ENCODE measurements around the gene EFCAB13.

EFCAB13 gene

GRCh38 chr17:47310186-47310733, 13.5 kb upstream of the EFCAB13 start:
- no peak overlapping the region for H3K27ac ChIP-seq (ENCODE audit: extremely low read depth, low read depth, low read length)
- POLR2A ChIA-PET = no interaction called here
- H3K9me3 ChIP-seq (ENCODE audit: control insufficient read depth, insufficient read depth, low read depth, low read length) = no peaks in the 10 kb centered on the region
- no peaks in the 10 kb centered on the region for H3K4me1 ChIP-seq (ENCODE audit: control insufficient read depth, insufficient read depth, low read length)
- H3K4me3 ChIP-seq (ENCODE audit: low read depth, low read length) = no peak overlapping the region
- H3K36me3 ChIP-seq (ENCODE audit: control insufficient read depth in 2 of 2, insufficient read depth in 1 of 2, low read length in 2 of 2) = no peaks in the 10 kb centered on the region
- peak; percentile 59 for TF ChIP-seq ZIC2 (tag by site-specific recombination; IDR thresholded peaks at IDR 0.05)
- no peak for TF ChIP-seq ZNF416 (tag by site-specific recombination; IDR thresholded peaks at IDR 0.05)
- no peak for TF ChIP-seq ZBTB44 (tag by site-specific recombination; IDR thresholded peaks at IDR 0.05)
- TF ChIP-seq EGR2 (tag by site-specific recombination; IDR thresholded peaks at IDR 0.05; ENCODE audit: low read depth) = peak; percentile 93
- TF ChIP-seq ZBTB49 (tag by site-specific recombination; IDR thresholded peaks at IDR 0.05; ENCODE audit: low read depth) = no peak
- TF ChIP-seq GLIS1 (tag by site-specific recombination; IDR thresholded peaks at IDR 0.05) = peak; percentile 64
- TF ChIP-seq SETDB1 (IDR thresholded peaks at IDR 0.05; ENCODE audit: insufficient read length, low read length) = no peak
- TF ChIP-seq ZNF16 (tag by site-specific recombination; IDR thresholded peaks at IDR 0.05; ENCODE audit: low read depth) = no peak
- peak; percentile 89 for TF ChIP-seq ZFHX2 (tag by site-specific recombination; conservative IDR thresholded peaks at IDR 0.05)
- CTCF ChIA-PET = interaction anchor here (0.5 to 1.2 kb wide), 5 partner anchors 13 to 369 kb away, joined by 3 to 6 read pairs (median 3); no protein-coding TSS in a partner anchor

- Histone ChIP-seq H3K9me3 (ENCODE audit: control insufficient read depth, insufficient read depth, low read depth, low read length) (no peaks in the 10 kb centered on the region), H3K27ac (ENCODE audit: extremely low read depth, low read depth, low read length) (no peak overlapping the region), H3K4me1 (ENCODE audit: control insufficient read depth, insufficient read depth, low read length) (no peaks in the 10 kb centered on the region), H3K4me3 (ENCODE audit: low read depth, low read length) (no peak overlapping the region), H3K36me3 (ENCODE audit: control insufficient read depth in 2 of 2, insufficient read depth in 1 of 2, low read length in 2 of 2) (no peaks in the 10 kb centered on the region)
- no peak for TF ChIP-seq ZNF677 (tag by site-specific recombination; IDR thresholded peaks at IDR 0.05)
- no peak for TF ChIP-seq ZNF157 (tag by site-specific recombination; IDR thresholded peaks at IDR 0.05)
- CTCF ChIA-PET = interaction anchor here (1.1 to 2.3 kb wide), 4 partner anchors 23 to 85 kb away, joined by 3 to 13 read pairs (median 4); no protein-coding TSS in a partner anchor
- POLR2A ChIA-PET = interaction anchor here (0.6 to 1.2 kb wide), 2 partner anchors 81 to 333 kb away, joined by 3 to 4 read pairs; no protein-coding TSS in a partner anchor
Measured at GRCh38 chr17:47311420-47311819, 12.3 kb upstream of the EFCAB13 start.

- Histone ChIP-seq H3K4me3 (ENCODE audit: low read depth, low read length) (no peak overlapping the region), H3K4me1 (ENCODE audit: control insufficient read depth, insufficient read depth, low read length) (no peaks in the 10 kb centered on the region), H3K9me3 (ENCODE audit: control insufficient read depth, insufficient read depth, low read depth, low read length) (no peaks in the 10 kb centered on the region), H3K36me3 (ENCODE audit: control insufficient read depth in 2 of 2, insufficient read depth in 1 of 2, low read length in 2 of 2) (no peaks in the 10 kb centered on the region), H3K27ac (ENCODE audit: extremely low read depth, low read depth, low read length) (no peak overlapping the region)
- ChIA-PET CTCF (interaction anchor here (0.6 to 4.7 kb wide), 50 partner anchors 9 to 456 kb away, joined by 3 to 164 read pairs (median 4); partner anchors contain the start of genes CDC27 and ITGB3), POLR2A (interaction anchor here (0.9 to 2.1 kb wide), 6 partner anchors 37 to 126 kb away, joined by 3 to 11 read pairs (median 4); partner anchors contain the start of gene CDC27)
- TF ChIP-seq ZNF354C (tag by site-specific recombination; IDR thresholded peaks at IDR 0.05; ENCODE audit: borderline replicate concordance, low read depth) (no peak), ZNF2 (tag by site-specific recombination; IDR thresholded peaks at IDR 0.05) (peak; percentile 91), ZNF654 (tag by site-specific recombination; IDR thresholded peaks at IDR 0.05; ENCODE audit: low read depth) (peak; percentile 98), SETDB1 (IDR thresholded peaks at IDR 0.05; ENCODE audit: insufficient read length, low read length) (no peak), MZF1 (tag by site-specific recombination; IDR thresholded peaks at IDR 0.05; ENCODE audit: borderline replicate concordance) (no peak), ZBTB17 (tag by site-specific recombination; IDR thresholded peaks at IDR 0.05) (peak; percentile 64), ZNF521 (tag by site-specific recombination; IDR thresholded peaks at IDR 0.05) (no peak), ZNF776 (tag by site-specific recombination; IDR thresholded peaks at IDR 0.05; ENCODE audit: borderline replicate concordance) (no peak), ZEB2 (tag by site-specific recombination; IDR thresholded peaks at IDR 0.05) (0 out of 2 replicates have a peak, but pooled peaks have one; percentile 37), GLI4 (tag by site-specific recombination; IDR thresholded peaks at IDR 0.05) (no peak), ZSCAN16 (tag by site-specific recombination; IDR thresholded peaks at IDR 0.05) (no peak), ZBTB20 (tag by site-specific recombination; IDR thresholded peaks at IDR 0.05) (no peak), SP7 (tag by site-specific recombination; IDR thresholded peaks at IDR 0.05) (0 out of 2 replicates have a peak, but pooled peaks have one; percentile 17), CTCF (tag by site-specific recombination; IDR thresholded peaks at IDR 0.05) (peak; percentile 47; the same call in 1 of the 2 replicates)
Measured at GRCh38 chr17:47315451-47316266, 8.1 kb upstream of the EFCAB13 start.

Data from HEK293 (cell line).